ENCODE data around the gene TTC34.
"Not testable (repeated sequence)": the region's sequence is repeated elsewhere in the genome, so short reads cannot be mapped to it uniquely, and the experiment has no call there.

GRCh38 chr1:2687638-2688335 lies 113.7 kb downstream of the TTC34 start:
- TF ChIP-seq ZNF281 (CRISPR knock-in tag; IDR thresholded peaks at IDR 0.05); ZNF138 (CRISPR knock-in tag; conservative IDR thresholded peaks at IDR 0.05); TCF7 (CRISPR knock-in tag; IDR thresholded peaks at IDR 0.05; ENCODE audit: low read depth): not testable (repeated sequence)
